OCI-LY1 (cell line): ENCODE measurements around the gene ZP2.

Experiments
- H2AFZ ChIP-seq: fragments of 200-600 bp; sonication (generic), shearing (Covaris generic); 2 replicates; pipeline ENCODE4 v1.6.0; 2014; ENCODE audit warnings: antibody characterized with exemption, mild to moderate bottlenecking, low read length
- H3F3A ChIP-seq: fragments of 200-600 bp; sonication (generic), shearing (Covaris generic); 2 replicates; pipeline ENCODE4 v1.6.0; 2014; ENCODE audit warnings: mild to moderate bottlenecking, antibody characterized with exemption, low read length, moderate library complexity; ENCODE audit not compliant: insufficient read depth
- H3K27ac ChIP-seq: fragments of 200-600 bp; sonication (generic); 2 replicates; pipeline ENCODE4 v1.5.1; 2014; ENCODE audit warnings: low read length, mixed run types, mild to moderate bottlenecking, low read depth; ENCODE audit not compliant: poor library complexity, severe bottlenecking
- H3K27me3 ChIP-seq: fragments of 200-600 bp; sonication (generic); 2 replicates; pipeline ENCODE4 v1.6.0; 2014; ENCODE audit warnings: antibody characterized with exemption, mild to moderate bottlenecking, low read length, moderate library complexity; ENCODE audit not compliant: insufficient read depth
- H3K36me3 ChIP-seq: fragments of 200-600 bp; sonication (generic); 2 replicates; pipeline ENCODE4 v1.6.1; 2014; ENCODE audit warnings: mild to moderate bottlenecking, antibody characterized with exemption, low read length, moderate library complexity, mixed read lengths; ENCODE audit not compliant: insufficient read depth
- H3K4me1 ChIP-seq: fragments of 200-600 bp; sonication (generic); 2 replicates; pipeline ENCODE4 v1.5.1; 2014; ENCODE audit warnings: mild to moderate bottlenecking, low read length, moderate library complexity; ENCODE audit not compliant: insufficient read depth, severe bottlenecking
- H3K4me2 ChIP-seq: fragments of 200-600 bp; sonication (generic), shearing (Covaris generic); 2 replicates; pipeline ENCODE4 v1.6.1; 2014; ENCODE audit warnings: low read length
- H3K4me3 ChIP-seq: fragments of 200-600 bp; sonication (generic); 2 replicates; pipeline ENCODE4 v1.5.1; 2014; ENCODE audit warnings: low read length, low read depth, mild to moderate bottlenecking, mixed read lengths; ENCODE audit not compliant: poor library complexity, severe bottlenecking
- H3K79me2 ChIP-seq: fragments of 200-600 bp; shearing (Covaris generic); 2 replicates; pipeline ENCODE4 v1.6.1; 2016; ENCODE audit warnings: mixed run types, low read length, mixed read lengths; ENCODE audit not compliant: insufficient read depth
- H3K9ac ChIP-seq: fragments of 200-600 bp; sonication (generic), shearing (Covaris generic); 2 replicates; pipeline ENCODE4 v1.6.1; 2014; ENCODE audit warnings: mild to moderate bottlenecking, low read length, mixed read lengths
- H3K9me2 ChIP-seq: fragments of 200-600 bp; sonication (generic), shearing (Covaris generic); 2 replicates; pipeline ENCODE4 v1.6.1; 2014; ENCODE audit warnings: low read depth, mild to moderate bottlenecking, low read length, mixed read lengths
- H3K9me3 ChIP-seq: fragments of 200-600 bp; shearing (Covaris generic); 2 replicates; pipeline ENCODE4 v1.6.1; 2014; ENCODE audit warnings: low read length, mixed read lengths
- H4K20me1 ChIP-seq: fragments of 200-600 bp; sonication (generic), shearing (Covaris generic); 2 replicates; pipeline ENCODE4 v1.6.0; 2016; ENCODE audit warnings: mild to moderate bottlenecking, low read length; ENCODE audit not compliant: insufficient read depth
- CTCF ChIP-seq: fragments of 200-600 bp; sonication (generic), shearing (Covaris generic); IDR thresholded peaks from 2 replicates; pipeline ENCODE4 v1.5.1; 2017; ENCODE audit warnings: mild to moderate bottlenecking, antibody characterized with exemption, low read length, moderate library complexity, mixed read lengths
- EZH2 ChIP-seq: fragments of 200-600 bp; sonication (generic), shearing (Covaris generic); IDR thresholded peaks from 2 replicates; pipeline ENCODE4 v1.8.0; 2017; ENCODE audit warnings: borderline replicate concordance, mixed run types, mild to moderate bottlenecking, antibody characterized with exemption, low read length, moderate library complexity, mixed read lengths

ZP2 gene

GRCh38 chr16:21222495-21223337, 11.3 kb upstream of the ZP2 start:
- H3K27ac ChIP-seq = no peak overlapping the region
- no peaks in the 10 kb centered on the region for H3F3A ChIP-seq
- H3K4me3 ChIP-seq = no peak overlapping the region
- H3K9me2 ChIP-seq = no peaks in the 10 kb centered on the region
- H3K9ac ChIP-seq = no peak overlapping the region
- no peak overlapping the region for H2AFZ ChIP-seq
- no peaks in the 10 kb centered on the region for H3K4me1 ChIP-seq
- TF ChIP-seq CTCF (no peak), EZH2 (no peak)
- no peaks in the 10 kb centered on the region for H3K27me3 ChIP-seq
- no peaks in the 10 kb centered on the region for H3K9me3 ChIP-seq
- no peaks in the 10 kb centered on the region for H3K36me3 ChIP-seq
- H3K79me2 ChIP-seq = no peaks in the 10 kb centered on the region
- no peak overlapping the region for H3K4me2 ChIP-seq
- H4K20me1 ChIP-seq = no peaks in the 10 kb centered on the region

- H3K27me3 ChIP-seq = peaks cover 7% of the 10 kb centered on the region; the same call in 1 of the 2 replicates
- no peaks in the 10 kb centered on the region for H4K20me1 ChIP-seq
- H3K4me3 ChIP-seq = no peak overlapping the region
- no peak overlapping the region for H3K4me2 ChIP-seq
- no peaks in the 10 kb centered on the region for H3K4me1 ChIP-seq
- H3F3A ChIP-seq = no peaks in the 10 kb centered on the region
- H3K9ac ChIP-seq = no peak overlapping the region
- H3K36me3 ChIP-seq = no peaks in the 10 kb centered on the region
- H3K9me2 ChIP-seq = no peaks in the 10 kb centered on the region
- H3K9me3 ChIP-seq = no peaks in the 10 kb centered on the region
- no peak overlapping the region for H3K27ac ChIP-seq
- no peak for TF ChIP-seq CTCF
- no peak for TF ChIP-seq EZH2
- no peak overlapping the region for H2AFZ ChIP-seq
- H3K79me2 ChIP-seq = no peaks in the 10 kb centered on the region
These were observed 8.2 kb upstream of the ZP2 start for GRCh38 chr16:21219551-21219950.

- H3K4me3 ChIP-seq = no peak overlapping the region
- H3K27me3 ChIP-seq = peaks cover 7% of the 10 kb centered on the region; the same call in 1 of the 2 replicates
- no peak overlapping the region for H3K4me2 ChIP-seq
These were observed 6.8 kb upstream of the ZP2 start for GRCh38 chr16:21218153-21218552.

More at GRCh38 chr16:21218153-21218552, 6.8 kb upstream of the ZP2 start:
- Histone ChIP-seq H3K27ac (no peak overlapping the region), H3K4me1 (no peaks in the 10 kb centered on the region), H3K9me3 (no peaks in the 10 kb centered on the region), H3K9ac (no peak overlapping the region), H4K20me1 (no peaks in the 10 kb centered on the region), H3K9me2 (no peaks in the 10 kb centered on the region), H3K36me3 (no peaks in the 10 kb centered on the region), H2AFZ (no peak overlapping the region), H3K79me2 (no peaks in the 10 kb centered on the region), H3F3A (no peaks in the 10 kb centered on the region)
- TF ChIP-seq CTCF (no peak), EZH2 (no peak)
